GM10248 (cell line): ENCODE measurements around the gene AUTS2.
A peak's percentile ranks its signal among the peaks of the same experiment; 100 is the strongest.

ENCODE experiments used
- CTCF ChIA-PET: fragments of 300-600 bp; sonication (Branson Sonifier 250); formaldehyde crosslinking; extraction: SDS; loops from one replicate; lab custom pipeline; 2021; ENCODE audit warnings: antibody characterized with exemption; lab: Yijun Ruan, JAX
- POLR2A ChIA-PET: fragments of 350-650 bp; sonication (Branson Sonifier 250); formaldehyde crosslinking; extraction: SDS; loops from one replicate; lab custom pipeline; 2020; ENCODE audit warnings: antibody characterized with exemption; lab: Yijun Ruan, JAX
- DNase-seq: peaks from one replicate; pipeline ENCODE4 v3.0.0; 2012; ENCODE audit errors: extremely low spot score
- CTCF ChIP-seq: IDR thresholded peaks from 2 replicates; pipeline ENCODE4 v1.5.1; 2012; ENCODE audit warnings: mild to moderate bottlenecking, low read depth; ENCODE audit errors: extremely low read depth, missing control alignments, control extremely low read depth

Gene AUTS2

DNA sequence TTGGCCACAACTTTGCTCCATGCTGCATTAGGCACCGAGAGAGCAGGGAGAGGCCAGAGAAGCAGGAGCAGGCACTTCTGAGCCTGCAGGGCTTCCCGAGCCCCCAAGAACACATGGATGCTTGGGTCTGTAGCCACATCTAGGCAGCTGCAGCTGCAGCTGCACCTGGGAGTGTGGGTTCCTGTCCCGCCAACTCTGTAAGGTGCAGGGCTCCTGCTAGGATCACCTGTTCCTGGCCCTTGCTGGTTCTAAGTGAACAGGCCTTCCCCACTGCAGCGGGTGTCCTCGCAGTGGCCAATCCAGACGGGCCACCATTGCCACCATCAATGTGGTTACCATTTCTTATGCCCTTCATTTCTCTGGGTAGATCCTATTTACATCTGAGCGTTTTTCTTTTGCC, 330.3 kb downstream of the AUTS2 start:
- ChIA-PET CTCF (no interaction called here), POLR2A (no interaction called here)
- no peak for TF ChIP-seq CTCF
- DNase-seq, result no peak

- CTCF ChIA-PET, result no interaction called here
- POLR2A ChIA-PET, result no interaction called here
- TF ChIP-seq CTCF, result no peak
- no peak for DNase-seq
These were observed 331.3 kb downstream of the AUTS2 start for GRCh38 chr7:69929622-69930021.

DNA sequence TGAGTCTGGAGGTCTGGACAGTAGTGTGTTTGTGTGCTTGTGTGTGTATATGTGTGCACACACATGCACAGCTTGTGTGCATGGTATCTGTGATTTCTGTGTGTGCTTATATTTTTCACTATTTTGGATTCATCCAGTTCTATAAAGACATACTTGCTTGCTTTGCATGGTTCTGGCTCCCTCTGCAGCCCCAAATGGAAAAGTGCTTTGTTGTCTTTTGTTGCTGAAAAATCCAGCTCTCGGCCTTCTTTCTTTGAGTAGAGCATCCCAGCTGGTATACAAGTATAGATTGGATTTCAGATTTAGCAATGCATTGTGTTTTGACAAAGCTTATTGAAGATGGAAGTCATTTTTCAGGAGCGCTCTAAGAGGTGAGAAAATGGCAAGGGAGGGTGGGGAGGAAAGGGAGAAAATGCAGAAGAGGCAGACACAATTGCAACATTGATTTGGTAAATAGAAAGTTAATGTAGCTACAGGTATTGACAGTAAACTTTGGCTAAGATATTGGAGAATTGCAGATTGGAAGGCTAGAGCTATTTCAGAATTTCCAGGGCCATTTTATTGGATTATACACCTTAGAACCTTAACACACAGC, 333.9 kb downstream of the AUTS2 start:
- POLR2A ChIA-PET, result no interaction called here
- DNase-seq, result no peak
- CTCF ChIA-PET, result interaction anchor here (0.6 to 1.6 kb wide), 19 partner anchors 9 to 500 kb away, joined by 3 to 8 read pairs (median 3); no protein-coding TSS in a partner anchor
- TF ChIP-seq CTCF, result peak; percentile 51

GRCh38 chr7:69934144-69934903, 336.0 kb downstream of the AUTS2 start:
- TF ChIP-seq CTCF, result no peak
- POLR2A ChIA-PET, result no interaction called here
- DNase-seq, result no peak
- CTCF ChIA-PET, result interaction anchor here (1.2 to 1.3 kb wide), 2 partner anchors 13 to 764 kb away, joined by 3 read pairs; no protein-coding TSS in a partner anchor

DNA sequence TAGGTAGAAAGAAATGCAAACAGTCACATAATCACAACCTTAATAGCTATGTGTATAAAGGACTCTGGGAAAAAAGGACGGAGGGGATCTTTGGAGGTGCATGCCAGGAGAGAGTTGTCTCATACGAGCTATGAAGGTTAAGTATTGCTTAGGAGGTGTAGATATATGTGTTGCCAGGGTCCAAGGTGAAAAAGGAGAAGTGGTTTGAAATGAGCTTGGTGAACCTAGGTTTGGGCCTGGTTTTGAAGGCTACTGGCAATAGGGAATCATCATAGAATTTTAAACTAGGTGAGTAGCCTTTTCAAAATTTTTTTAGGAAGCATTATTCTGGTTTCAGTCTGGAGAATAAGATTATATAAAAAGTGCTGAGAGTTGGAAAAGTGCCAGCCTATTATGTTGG, 336.8 kb downstream of the AUTS2 start:
- ChIA-PET POLR2A (no interaction called here), CTCF (interaction anchor here (1.2 kb wide), 1 partner anchor 763 kb away, joined by 3 read pairs; no protein-coding TSS in a partner anchor)

More for the DNA sequence above, 336.8 kb downstream of the AUTS2 start:
- no peak for TF ChIP-seq CTCF
- DNase-seq, result no peak
